T-helper 1 cell treated with Interleukin-12 subunit alpha and Interleukin-12 subunit beta and Interleukin-4 antibody, amounts not matched to agents 30 ng/mL and 1 ng/mL, for 36 hours (primary cell): ENCODE measurements around the gene THAP2. TPM values are rescaled to one million over a fixed set of nuclear protein-coding genes. Genes with fewer than 3 reads are reported as not detected.

ENCODE experiments used
- intact Hi-C: fragments of 100-400 bp; cut with micrococcal nuclease; formaldehyde crosslinking; loops from one replicate; pipeline ENCODE4 v1.15.1; 2024
- total RNA-seq: library from RNA; stranded (reverse); gene quantifications from 2 replicates; pipeline ENCODE4 v1.2.3, GENCODE V29; 2022

Gene THAP2
- 5.4 and 7.6 TPM in 2 replicates for total RNA-seq

GRCh38 chr12:71663561-71664410 lies at the start of gene THAP2, which contains the start of gene ZFC3H1:
TSS of gene THAP2 (plus strand) at chr12:71664301. CDS start at chr12:71664510, 209 bp downstream.
TSS of gene ZFC3H1 (minus strand) at chr12:71663848. CDS start at chr12:71663610, 238 bp downstream.
- intact Hi-C loops = loop anchor here (1.0 to 5.0 kb wide), 9 partner anchors 9 to 1925 kb away; partner anchors contain the start of genes CNOT2, KCNMB4, RAB21 and RAB3IP

- intact Hi-C loops = no loop called here
Measured at GRCh38 chr12:71621938-71622337, 42.2 kb upstream of the THAP2 start.

GRCh38 chr12:71625476-71625875 lies 38.6 kb upstream of the THAP2 start:
- intact Hi-C loops = no loop called here

GRCh38 chr12:71626098-71626497 lies 38.0 kb upstream of the THAP2 start:
- intact Hi-C loops = loop anchor here (2.0 kb wide), 2 partner anchors 13 to 17 kb away; no protein-coding TSS in a partner anchor

- intact Hi-C loops = loop anchor here (1.0 to 2.0 kb wide), 3 partner anchors 9 to 16 kb away; no protein-coding TSS in a partner anchor
Measured at GRCh38 chr12:71626768-71627167, 37.3 kb upstream of the THAP2 start.

GRCh38 chr12:71627438-71628002 lies 36.6 kb upstream of the THAP2 start:
- intact Hi-C loops = loop anchor here (1.0 to 2.0 kb wide), 3 partner anchors 8 to 15 kb away; no protein-coding TSS in a partner anchor

- intact Hi-C loops = loop anchor here (1.0 to 2.0 kb wide), 5 partner anchors 26 to 221 kb away; partner anchors contain the start of genes RAB21 and TMEM19
Measured at GRCh38 chr12:71636704-71637115, 27.4 kb upstream of the THAP2 start.

GRCh38 chr12:71638499-71638898 lies 25.6 kb upstream of the THAP2 start:
- intact Hi-C loops = no loop called here

- intact Hi-C loops = no loop called here
Measured at GRCh38 chr12:71639341-71639760, 24.8 kb upstream of the THAP2 start.

GRCh38 chr12:71640316-71640715 lies 23.8 kb upstream of the THAP2 start:
- intact Hi-C loops = no loop called here

- intact Hi-C loops = no loop called here
Measured at GRCh38 chr12:71641390-71641789, 22.7 kb upstream of the THAP2 start.

GRCh38 chr12:71642264-71642663 lies 21.8 kb upstream of the THAP2 start:
- intact Hi-C loops = loop anchor here (2.0 kb wide), 1 partner anchor 15 kb away; no protein-coding TSS in a partner anchor

- intact Hi-C loops = no loop called here
Measured at GRCh38 chr12:71645268-71645667, 18.8 kb upstream of the THAP2 start.

GRCh38 chr12:71646512-71646911 lies 17.6 kb upstream of the THAP2 start:
- intact Hi-C loops = loop anchor here (1.0 to 2.0 kb wide), 2 partner anchors 9 to 16 kb away; partner anchors contain the start of gene ZFC3H1

- intact Hi-C loops = no loop called here
Measured at GRCh38 chr12:71648537-71648936, 15.6 kb upstream of the THAP2 start.

- intact Hi-C loops = no loop called here
Measured at GRCh38 chr12:71649401-71649800, 14.7 kb upstream of the THAP2 start.

GRCh38 chr12:71652656-71653055 lies 11.4 kb upstream of the THAP2 start:
- intact Hi-C loops = no loop called here

- intact Hi-C loops = no loop called here
Measured at GRCh38 chr12:71653137-71653536, 11.0 kb upstream of the THAP2 start.

GRCh38 chr12:71654200-71654599 lies 9.9 kb upstream of the THAP2 start:
- intact Hi-C loops = loop anchor here (1.0 kb wide), 1 partner anchor 9 kb away; the partner anchor contains the start of gene ZFC3H1

GRCh38 chr12:71655495-71655894 lies 8.6 kb upstream of the THAP2 start:
- intact Hi-C loops = loop anchor here (1.0 to 5.0 kb wide), 2 partner anchors 9 to 43 kb away; no protein-coding TSS in a partner anchor

GRCh38 chr12:71655907-71656306 lies 8.2 kb upstream of the THAP2 start:
- intact Hi-C loops = loop anchor here (1.0 to 5.0 kb wide), 2 partner anchors 10 to 44 kb away; no protein-coding TSS in a partner anchor

GRCh38 chr12:71656740-71657139 lies 7.4 kb upstream of the THAP2 start:
- intact Hi-C loops = loop anchor here (5.0 kb wide), 1 partner anchor 44 kb away; no protein-coding TSS in a partner anchor
